Prostate gland (tissue), 2 donors: ENCODE data around the gene NEDD8. TPM values are rescaled to one million over a fixed set of nuclear protein-coding genes. Genes with fewer than 3 reads are reported as not detected.

ENCODE experiments used
- DNase-seq: peaks from one replicate; pipeline ENCODE4 v3.0.0-alpha.2; 2019; ENCODE audit warnings: low spot score
- H3K27ac ChIP-seq, 2 donors: fragments of 200-600 bp; sonication (generic); 2 replicates each; pipeline ENCODE4 v1.5.1; 2017 to 2019
- H3K27me3 ChIP-seq: fragments of 200-600 bp; sonication (generic); replicated peaks from 2 replicates; pipeline ENCODE4 v1.5.1; 2019; ENCODE audit not compliant: insufficient read depth
- H3K36me3 ChIP-seq, 2 donors: fragments of 200-600 bp; sonication (generic); 1 replicate in 1 of 2; 2 replicates in 1 of 2; pipeline versions ENCODE4 v1.5.1 to v1.8.1; 2017 to 2019
- H3K4me1 ChIP-seq: fragments of 200-600 bp; sonication (generic); replicated peaks from 2 replicates; pipeline ENCODE4 v1.5.1; 2019
- H3K4me3 ChIP-seq, 2 donors: fragments of 200-600 bp; sonication (generic); 2 replicates each; pipeline ENCODE4 v1.5.1; 2017 to 2019
- H3K9me3 ChIP-seq: fragments of 200-600 bp; sonication (generic); 2 replicates; pipeline ENCODE4 v1.5.1; 2017
- POLR2A ChIP-seq: fragments of 450-650 bp; IDR thresholded peaks from one replicate; pipeline ENCODE4 v1.6.1; 2016; ENCODE audit warnings: antibody characterized with exemption, mild to moderate bottlenecking
- POLR2AphosphoS5 ChIP-seq: sonication (generic); formaldehyde crosslinking; IDR thresholded peaks from one replicate; pipeline ENCODE4 v1.6.1; 2017; ENCODE audit warnings: antibody characterized with exemption
- WGBS: methylation state at CpG from one replicate; pipeline ENCODE4 v1.1.5; 2018; 5-methylcytosine and 5-hydroxymethylcytosine counted together
- intact Hi-C: fragments of 100-400 bp; cut with DNase I; formaldehyde crosslinking; loops from one replicate; pipeline ENCODE4 v1.14.2; 2022
- total RNA-seq, 2 donors: library from RNA; depleted of rRNA; stranded (reverse); fragments of >200 nt; gene quantifications; one replicate each; pipeline ENCODE4 v1.1.0, GENCODE V29; 2016
- TF ChIP-seq, protein P1 (sequence below), 4 experiments: fragments of 200-600 bp in 2 of 4; fragments of 450-650 bp in 2 of 4; sonication (generic) in 2 of 4; IDR thresholded peaks; 1 replicate in 3 of 4; 2 replicates in 1 of 4; pipeline ENCODE4 v1.5.1; 2016 to 2019; ENCODE audit warnings: antibody characterized with exemption in 4 of 4, mild to moderate bottlenecking in 2 of 4, moderate library complexity in 2 of 4

NEDD8 gene
- 100 to 1,000 TPM; 114 to 185 TPM for total RNA-seq

DNA sequence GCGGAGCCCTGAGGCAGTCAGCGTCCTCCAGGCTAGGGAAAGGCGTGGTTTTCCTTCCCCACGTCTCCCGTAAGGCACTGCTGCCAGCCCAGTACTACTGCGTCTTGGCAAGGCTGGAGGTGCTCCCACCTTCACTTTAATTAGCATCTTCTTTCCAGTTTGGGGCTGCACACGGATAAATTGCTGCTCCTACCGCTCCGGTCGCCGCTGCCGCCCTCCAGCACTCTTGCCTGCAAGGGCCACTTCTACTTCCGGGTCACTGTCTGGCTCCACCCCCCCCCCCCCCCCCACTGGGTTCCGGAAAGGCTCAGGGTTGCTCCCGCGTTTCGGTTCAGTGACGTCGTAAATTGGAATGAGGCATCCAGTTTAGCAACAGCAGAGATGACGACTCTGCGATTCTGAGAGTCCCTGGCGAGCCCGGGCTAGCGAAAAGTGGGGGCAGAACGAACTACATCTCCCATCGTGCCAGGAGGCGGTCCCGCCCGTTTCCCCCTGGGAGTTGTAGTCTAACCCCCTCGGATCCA is at the start of gene NEDD8:
NEDD8 (minus strand) TSS at position 247 of the 524 bp plus-strand sequence; CDS start at position 147, 100 bp downstream.
- Histone ChIP-seq H3K4me1 (peaks cover 7% of the 10 kb centered on the region), H3K27ac (peak within 1 kb of the TSS; percentile 83 to 88), H3K27me3 (no peaks in the 10 kb centered on the region), H3K9me3 (no peaks in the 10 kb centered on the region), H3K36me3 (peaks cover 1 to 6% of the 10 kb centered on the region in 2 donors), H3K4me3 (peak within 1 kb of the TSS; percentile 71 to 72)
- intact Hi-C loops: no loop called here
- DNase-seq: peak; percentile 90
- WGBS: 0% methylated on average over 27 of the region's 30 CpGs
- TF ChIP-seq POLR2AphosphoS5 (no peak), POLR2A (peak; percentile 43)
- TF ChIP-seq, protein P1, sequence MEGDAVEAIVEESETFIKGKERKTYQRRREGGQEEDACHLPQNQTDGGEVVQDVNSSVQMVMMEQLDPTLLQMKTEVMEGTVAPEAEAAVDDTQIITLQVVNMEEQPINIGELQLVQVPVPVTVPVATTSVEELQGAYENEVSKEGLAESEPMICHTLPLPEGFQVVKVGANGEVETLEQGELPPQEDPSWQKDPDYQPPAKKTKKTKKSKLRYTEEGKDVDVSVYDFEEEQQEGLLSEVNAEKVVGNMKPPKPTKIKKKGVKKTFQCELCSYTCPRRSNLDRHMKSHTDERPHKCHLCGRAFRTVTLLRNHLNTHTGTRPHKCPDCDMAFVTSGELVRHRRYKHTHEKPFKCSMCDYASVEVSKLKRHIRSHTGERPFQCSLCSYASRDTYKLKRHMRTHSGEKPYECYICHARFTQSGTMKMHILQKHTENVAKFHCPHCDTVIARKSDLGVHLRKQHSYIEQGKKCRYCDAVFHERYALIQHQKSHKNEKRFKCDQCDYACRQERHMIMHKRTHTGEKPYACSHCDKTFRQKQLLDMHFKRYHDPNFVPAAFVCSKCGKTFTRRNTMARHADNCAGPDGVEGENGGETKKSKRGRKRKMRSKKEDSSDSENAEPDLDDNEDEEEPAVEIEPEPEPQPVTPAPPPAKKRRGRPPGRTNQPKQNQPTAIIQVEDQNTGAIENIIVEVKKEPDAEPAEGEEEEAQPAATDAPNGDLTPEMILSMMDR (IDR thresholded peaks at IDR 0.05): peak in 1 of 4 experiments; percentile 7

DNA sequence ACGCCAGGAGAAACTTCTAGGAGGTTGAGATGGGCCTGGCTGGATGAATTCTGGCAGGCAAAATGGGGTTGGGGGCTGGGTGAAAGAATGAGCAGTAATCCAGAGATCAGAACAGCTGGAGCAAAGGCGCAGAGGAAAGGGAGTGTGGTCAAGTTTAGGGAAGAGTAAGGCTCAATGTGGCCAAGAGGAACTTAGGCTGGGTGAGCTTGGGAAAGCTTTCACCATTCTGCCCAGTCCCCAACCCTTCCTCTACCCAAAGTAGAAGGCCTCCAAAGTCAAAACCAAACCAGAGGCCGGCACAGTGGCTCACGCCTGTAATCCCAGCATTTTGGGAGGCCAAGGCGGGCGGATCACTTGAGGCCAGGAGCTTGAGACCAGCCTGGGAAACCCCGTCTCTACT is 49.5 kb upstream of the NEDD8 start:
- 89% methylated on average over 7 of the region's 7 CpGs for WGBS

DNA sequence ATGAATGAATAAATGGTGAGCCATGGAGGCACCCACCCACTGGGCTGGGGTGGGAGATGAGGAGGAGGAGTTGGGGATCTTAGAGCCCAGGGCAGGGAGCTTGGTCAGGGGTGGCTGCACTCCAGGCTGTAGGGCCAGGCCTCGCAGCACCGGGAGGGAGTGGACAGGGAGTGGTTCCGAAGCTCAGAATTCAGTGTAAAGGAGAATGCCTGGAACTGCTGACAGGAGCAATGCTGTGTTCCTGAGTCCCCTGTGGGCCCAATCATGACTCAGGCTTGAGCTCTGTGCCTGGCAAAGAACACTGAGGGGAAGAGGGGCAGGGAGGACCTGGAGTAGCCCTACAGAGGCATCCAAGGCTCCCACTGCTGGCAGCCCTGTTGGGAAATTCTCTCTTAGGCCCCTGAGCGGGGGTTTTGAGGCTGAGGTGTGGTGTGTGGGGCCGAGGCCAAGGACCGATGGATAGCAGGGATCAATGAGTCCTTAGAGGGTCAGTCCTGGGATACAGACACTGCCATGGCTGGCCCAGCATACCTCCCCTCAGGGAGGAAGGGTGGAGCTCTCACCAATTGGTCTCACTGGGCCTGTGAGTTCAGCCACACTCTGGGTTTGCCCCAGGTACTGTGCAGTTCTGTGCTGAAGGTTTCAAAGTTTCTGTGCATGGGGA is 48.8 kb upstream of the NEDD8 start:
- Histone ChIP-seq H3K4me1 (no peaks in the 10 kb centered on the region), H3K4me3 (no peak overlapping the region), H3K36me3 (no peaks in the 10 kb centered on the region), H3K9me3 (no peaks in the 10 kb centered on the region), H3K27ac (no peak overlapping the region), H3K27me3 (no peaks in the 10 kb centered on the region)
- TF ChIP-seq POLR2AphosphoS5 (no peak), POLR2A (no peak)
- TF ChIP-seq, protein P1 (IDR thresholded peaks at IDR 0.05): no peak
- intact Hi-C loops: no loop called here
- DNase-seq: no peak
- 75% methylated on average over 6 of the region's 6 CpGs for WGBS

More for the DNA sequence above, 49.5 kb upstream of the NEDD8 start:
- no peaks in the 10 kb centered on the region for H3K36me3 ChIP-seq
- no peaks in the 10 kb centered on the region for H3K9me3 ChIP-seq
- intact Hi-C loops: no loop called here
- no peaks in the 10 kb centered on the region for H3K27me3 ChIP-seq
- H3K27ac ChIP-seq: no peak overlapping the region
- no peak overlapping the region for H3K4me3 ChIP-seq
- no peaks in the 10 kb centered on the region for H3K4me1 ChIP-seq
- DNase-seq: no peak
- no peak for TF ChIP-seq POLR2AphosphoS5
- TF ChIP-seq, protein P1 (IDR thresholded peaks at IDR 0.05): no peak
- no peak for TF ChIP-seq POLR2A

DNA sequence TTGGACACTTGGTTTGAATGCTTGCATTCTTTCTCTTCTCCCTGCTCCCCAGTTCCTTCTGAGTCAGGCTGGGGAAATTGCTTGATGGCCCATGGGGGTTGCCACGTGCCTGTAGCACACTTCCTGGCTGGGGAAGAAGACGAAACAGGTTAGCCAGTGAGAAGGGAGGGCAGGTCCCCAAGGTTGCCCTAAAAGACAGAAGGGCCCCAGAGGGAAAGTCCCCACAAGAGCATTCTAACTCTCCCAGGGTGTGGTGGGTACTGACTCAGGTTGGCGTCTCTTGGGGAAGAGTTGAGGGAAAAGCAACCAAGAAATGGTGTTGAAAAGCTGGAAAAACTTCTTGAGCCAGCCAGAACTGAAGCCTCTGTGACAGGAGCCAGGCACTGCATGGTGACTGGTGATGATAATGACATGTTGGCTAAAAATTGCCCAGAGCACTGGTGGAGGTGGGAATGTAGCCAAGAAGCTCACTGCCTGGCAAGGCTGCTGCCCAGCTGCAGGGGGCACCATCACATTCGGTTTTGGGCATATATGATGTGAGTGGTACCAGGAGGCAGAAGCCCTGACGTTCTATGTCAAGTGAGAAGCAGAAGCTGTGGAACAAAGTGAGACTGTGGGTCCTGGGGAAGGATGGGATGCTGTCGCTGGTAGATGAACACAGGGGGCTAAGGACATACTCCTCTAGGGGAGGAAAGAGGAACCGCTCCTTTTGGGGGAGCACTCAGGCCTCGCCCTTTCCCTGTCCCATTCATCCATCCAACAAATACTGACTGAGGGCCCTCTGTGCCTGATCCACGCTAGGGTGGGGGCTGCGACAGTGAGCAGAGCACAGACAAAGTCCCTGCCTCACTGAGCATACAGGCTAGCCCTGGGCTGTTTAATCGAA is 47.4 kb upstream of the NEDD8 start:
- no peaks in the 10 kb centered on the region for H3K4me1 ChIP-seq
- TF ChIP-seq POLR2AphosphoS5 (no peak), POLR2A (no peak)
- TF ChIP-seq, protein P1 (IDR thresholded peaks at IDR 0.05): no peak
- no peak for DNase-seq
- no peaks in the 10 kb centered on the region for H3K9me3 ChIP-seq
- no peaks in the 10 kb centered on the region for H3K36me3 ChIP-seq
- H3K27ac ChIP-seq: no peak overlapping the region
- no peak overlapping the region for H3K4me3 ChIP-seq
- intact Hi-C loops: no loop called here
- no peaks in the 10 kb centered on the region for H3K27me3 ChIP-seq
- 72% methylated on average over 11 of the region's 11 CpGs for WGBS
